Left lung (tissue), 10 donors: ENCODE results near the gene LY6G5C. TPM values are rescaled to one million over a fixed set of nuclear protein-coding genes. Genes with fewer than 3 reads are reported as not detected.

ENCODE experiments used
- ATAC-seq: fragments of 200-7000 bp; cut with Tn5 transposase; one replicate; pipeline ENCODE4 v1.9.1; 2020; ENCODE audit warnings: moderate library complexity
- DNase-seq, 4 donors: peaks; one replicate each; pipeline ENCODE4 v3.0.0-alpha.2; 2013 to 2020
- H3K27ac ChIP-seq, 2 donors: fragments of 200-600 bp; sonication (generic) in 1 of 2; one replicate each; pipeline versions ENCODE4 v1.5.0 to v1.8.0; 2020 to 2021
- H3K27me3 ChIP-seq, 2 donors: fragments of 200-600 bp; sonication (generic) in 1 of 2; one replicate each; pipeline versions ENCODE4 v1.5.0 to v1.8.0; 2020 to 2021
- H3K36me3 ChIP-seq, 2 donors: fragments of 200-600 bp; sonication (generic) in 1 of 2; one replicate each; pipeline versions ENCODE4 v1.5.0 to v1.8.0; 2020 to 2021
- H3K4me1 ChIP-seq, 2 donors: fragments of 200-600 bp; one replicate each; pipeline ENCODE4 v1.8.0; 2021
- H3K4me3 ChIP-seq, 2 donors: fragments of 200-600 bp; sonication (generic) in 1 of 2; one replicate each; pipeline versions ENCODE4 v1.5.0 to v1.8.0; 2020 to 2021; ENCODE audit warnings: mild to moderate bottlenecking in 1 of 2
- H3K9me3 ChIP-seq, 2 donors: fragments of 200-600 bp; sonication (generic) in 1 of 2; one replicate each; pipeline versions ENCODE4 v1.5.0 to v1.8.0; 2020 to 2021
- intact Hi-C, 2 donors: fragments of 100-400 bp; cut with DNase I; formaldehyde crosslinking; loops; one replicate each; pipeline versions ENCODE4 v1.11.2 to v1.14.2; 2022
- polyA plus RNA-seq, 6 donors: library from polyadenylated mRNA; unstranded; fragments of 120-200 nt; gene quantifications; one replicate each; pipeline ENCODE4 v1.2.1, GENCODE V29; 2013; ENCODE audit not compliant: insufficient read length in 6 of 6
- total RNA-seq, 2 donors: library from RNA; stranded (reverse); fragmentation: NEBNext Ultra II Directional; extraction: Animal tissue kit (Norgen Biotek cat#: 25700); gene quantifications; one replicate each; pipeline ENCODE4 v1.2.1, GENCODE V29; 2021
- TF ChIP-seq, protein P1 (sequence below), 2 donors: fragments of 200-600 bp; sonication (generic) in 1 of 2; IDR thresholded peaks; one replicate each; pipeline versions ENCODE4 v1.5.0 to v1.8.0; 2021; ENCODE audit warnings: antibody characterized with exemption in 2 of 2
- donor health status: DM: no; HTN: yes; CAD: no.
- donor health status: DM: no; HTN: no; CAD: no.

The LY6G5C gene
- total and polyA plus RNA-seq, 8 donors, result 2.9 to 6.3 (median 3.7) TPM

- TF ChIP-seq, protein P1, sequence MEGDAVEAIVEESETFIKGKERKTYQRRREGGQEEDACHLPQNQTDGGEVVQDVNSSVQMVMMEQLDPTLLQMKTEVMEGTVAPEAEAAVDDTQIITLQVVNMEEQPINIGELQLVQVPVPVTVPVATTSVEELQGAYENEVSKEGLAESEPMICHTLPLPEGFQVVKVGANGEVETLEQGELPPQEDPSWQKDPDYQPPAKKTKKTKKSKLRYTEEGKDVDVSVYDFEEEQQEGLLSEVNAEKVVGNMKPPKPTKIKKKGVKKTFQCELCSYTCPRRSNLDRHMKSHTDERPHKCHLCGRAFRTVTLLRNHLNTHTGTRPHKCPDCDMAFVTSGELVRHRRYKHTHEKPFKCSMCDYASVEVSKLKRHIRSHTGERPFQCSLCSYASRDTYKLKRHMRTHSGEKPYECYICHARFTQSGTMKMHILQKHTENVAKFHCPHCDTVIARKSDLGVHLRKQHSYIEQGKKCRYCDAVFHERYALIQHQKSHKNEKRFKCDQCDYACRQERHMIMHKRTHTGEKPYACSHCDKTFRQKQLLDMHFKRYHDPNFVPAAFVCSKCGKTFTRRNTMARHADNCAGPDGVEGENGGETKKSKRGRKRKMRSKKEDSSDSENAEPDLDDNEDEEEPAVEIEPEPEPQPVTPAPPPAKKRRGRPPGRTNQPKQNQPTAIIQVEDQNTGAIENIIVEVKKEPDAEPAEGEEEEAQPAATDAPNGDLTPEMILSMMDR (IDR thresholded peaks at IDR 0.05), result no peak
- Histone ChIP-seq H3K27ac (peak overlapping the region in 1 of 2 donors; percentile 90), H3K4me3 (peak overlapping the region; percentile 73 to 92), H3K36me3 (peaks cover 0 to 47% of the 10 kb centered on the region in 2 donors), H3K27me3 (no peaks in the 10 kb centered on the region), H3K4me1 (peaks cover 25 to 74% of the 10 kb centered on the region in 2 donors), H3K9me3 (no peaks in the 10 kb centered on the region)
- peak in 1 of 4 donors; percentile 51 for DNase-seq
- intact Hi-C loops, result no loop called here
- no peak for ATAC-seq
Observed at GRCh38 chr6:31658983-31659648, 21.8 kb downstream of the LY6G5C start.

DNA sequence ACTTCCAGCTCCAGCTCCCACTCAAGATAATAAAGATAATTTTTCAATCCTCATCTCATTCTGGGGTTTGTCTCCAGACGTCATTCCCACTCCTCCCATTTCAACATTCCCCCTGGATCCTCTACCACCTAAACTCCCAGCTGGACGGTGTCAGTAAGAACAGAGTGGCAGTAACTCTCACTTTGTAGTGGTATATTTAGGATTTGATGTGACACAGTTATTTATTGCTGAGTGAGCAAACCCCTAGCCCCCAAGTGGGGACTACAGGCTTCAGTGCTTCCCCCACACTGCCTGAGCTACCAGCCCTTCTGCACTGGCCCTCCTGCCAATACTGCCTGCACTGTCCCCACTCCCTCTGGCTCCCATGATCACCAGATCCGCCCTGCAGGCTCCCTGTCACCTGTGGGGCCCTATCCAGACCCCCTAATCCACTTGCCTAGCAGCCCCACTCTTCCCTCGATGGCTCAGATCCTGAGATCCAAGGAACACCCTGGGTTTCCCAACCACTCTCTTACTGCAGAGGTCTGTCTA is 22.6 kb downstream of the LY6G5C start:
- H3K4me1 ChIP-seq, result peaks cover 16 to 74% of the 10 kb centered on the region in 2 donors
- no peak for ATAC-seq
- TF ChIP-seq, protein P1 (IDR thresholded peaks at IDR 0.05), result no peak

DNA sequence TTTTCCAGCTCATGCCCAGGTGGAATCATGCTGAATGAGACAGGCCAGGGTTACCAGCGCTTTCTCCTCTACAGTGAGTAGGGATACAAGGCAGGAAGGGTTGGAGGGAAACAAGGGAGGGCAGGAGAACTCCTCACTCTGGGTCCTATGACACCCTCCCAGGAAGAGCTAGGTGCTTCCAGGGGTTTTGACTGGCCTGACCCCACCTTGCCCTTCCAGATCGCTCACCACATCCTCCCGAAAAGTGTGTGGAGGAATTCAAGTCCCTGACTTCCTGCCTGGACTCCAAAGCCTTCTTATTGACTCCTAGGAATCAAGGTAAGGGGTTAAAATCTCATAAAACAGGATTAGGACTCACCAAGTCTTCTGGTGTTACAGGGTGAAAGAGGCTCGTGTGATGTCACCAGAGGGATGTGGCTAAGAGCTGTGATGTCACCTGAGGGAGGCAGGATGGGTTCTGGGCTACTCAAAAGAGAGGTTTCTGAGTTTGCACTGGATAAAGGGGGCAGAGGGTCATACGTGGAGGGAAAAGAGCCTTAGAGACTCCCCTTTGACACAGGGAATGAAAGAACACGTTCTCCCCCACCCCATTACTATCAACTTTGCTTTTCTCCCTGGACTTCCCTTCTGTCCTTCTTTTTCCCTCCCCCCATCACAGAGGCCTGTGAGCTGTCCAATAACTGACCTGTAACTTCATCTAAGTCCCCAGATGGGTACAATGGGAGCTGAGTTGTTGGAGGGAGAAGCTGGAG is 23.3 kb downstream of the LY6G5C start:
- H3K4me3 ChIP-seq, result no peak overlapping the region
- ATAC-seq (no peak), DNase-seq (no peak)
- no peaks in the 10 kb centered on the region for H3K27me3 ChIP-seq
- TF ChIP-seq, protein P1 (IDR thresholded peaks at IDR 0.05), result no peak
- no peaks in the 10 kb centered on the region for H3K9me3 ChIP-seq
- H3K4me1 ChIP-seq, result peaks cover 15 to 70% of the 10 kb centered on the region in 2 donors
- peak overlapping the region in 1 of 2 donors; percentile 37 for H3K27ac ChIP-seq
- intact Hi-C loops, result no loop called here
- peaks cover 0 to 34% of the 10 kb centered on the region in 2 donors for H3K36me3 ChIP-seq

More for the DNA sequence above, 22.6 kb downstream of the LY6G5C start:
- Histone ChIP-seq H3K4me3 (peak overlapping the region in 1 of 2 donors; percentile 92), H3K27me3 (no peaks in the 10 kb centered on the region), H3K36me3 (peaks cover 0 to 39% of the 10 kb centered on the region in 2 donors), H3K9me3 (no peaks in the 10 kb centered on the region), H3K27ac (peak overlapping the region in 1 of 2 donors; percentile 37)
- peak in 1 of 4 donors; percentile 40 for DNase-seq
- intact Hi-C loops, result no loop called here

DNA sequence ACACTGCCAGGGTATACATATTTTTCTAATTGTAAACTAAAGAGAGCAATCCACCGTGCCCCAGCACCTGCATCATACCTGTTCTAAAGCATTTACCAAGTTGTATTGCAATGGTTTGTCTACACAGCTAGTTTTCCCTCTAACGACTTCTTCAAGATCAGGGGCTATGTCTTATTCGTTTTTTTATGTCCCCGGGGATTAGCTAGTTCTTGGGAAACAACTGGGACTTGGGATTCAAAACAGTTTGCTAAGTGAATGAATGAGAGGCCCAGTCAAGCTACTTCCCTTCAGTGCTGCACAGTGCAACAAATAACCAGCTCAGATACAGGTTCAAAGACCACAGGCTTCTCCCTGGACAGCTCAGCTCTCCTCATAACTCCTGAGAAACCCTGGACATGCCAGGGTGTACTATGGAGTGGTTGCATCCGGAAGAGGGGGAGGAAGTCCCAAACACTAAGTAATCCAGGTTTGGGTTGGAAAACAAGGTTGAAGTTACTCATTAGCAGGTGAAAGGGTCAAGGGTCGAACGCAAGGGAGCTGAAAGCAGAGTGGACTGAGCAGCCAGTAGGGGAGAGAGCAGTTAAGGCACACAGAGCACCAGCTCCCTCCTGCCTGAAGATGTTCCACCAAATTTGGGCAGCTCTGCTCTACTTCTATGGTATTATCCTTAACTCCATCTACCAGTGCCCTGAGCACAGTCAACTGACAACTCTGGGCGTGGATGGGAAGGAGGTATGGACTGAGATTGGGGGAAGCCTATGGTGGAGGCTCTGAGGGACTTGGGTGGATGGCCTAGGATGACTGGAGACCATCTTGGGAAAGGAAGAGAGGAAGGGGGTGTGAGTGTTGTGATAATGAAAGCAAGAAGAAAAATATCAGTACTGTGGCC is 25.3 kb downstream of the LY6G5C start, which contains the start of gene APOM:
APOM (plus strand) TSS at position 546 of the 889 bp plus-strand sequence; CDS start at position 619, 73 bp downstream.
- intact Hi-C loops, result no loop called here

More for the DNA sequence above, 25.3 kb downstream of the LY6G5C start, which contains the start of gene APOM:
- TF ChIP-seq, protein P1 (IDR thresholded peaks at IDR 0.05), result no peak
- Histone ChIP-seq H3K27ac (no peak within 1 kb of the TSS), H3K9me3 (no peaks in the 10 kb centered on the region), H3K4me3 (no peak within 1 kb of the TSS), H3K4me1 (peaks cover 20 to 66% of the 10 kb centered on the region in 2 donors), H3K36me3 (peaks cover 0 to 27% of the 10 kb centered on the region in 2 donors), H3K27me3 (no peaks in the 10 kb centered on the region)
- ATAC-seq (no peak), DNase-seq (no peak)
